Caco-2 (cell line): ENCODE data around the gene UNC119. TPM values are rescaled to one million over a fixed set of nuclear protein-coding genes. Genes with fewer than 3 reads are reported as not detected.

Experiments used
- BruUV-seq: library from RNA; stranded (reverse); fragments of 400-500 nt; replicated peaks from 2 replicates; lab custom pipeline; 2021; lab: Mats Ljungman, UMichigan
- CTCF ChIA-PET: fragments of 300-600 bp; sonication (Branson Sonifier 250); formaldehyde crosslinking; loops from one replicate; lab custom pipeline; 2022; ENCODE audit warnings: antibody characterized with exemption; lab: Charles Lee
- POLR2A ChIA-PET: fragments of 300-600 bp; sonication (Branson Sonifier 250); formaldehyde crosslinking; loops from one replicate; lab custom pipeline; 2022; ENCODE audit warnings: antibody characterized with exemption; lab: Charles Lee
- DNase-seq, 2 experiments: peaks; one replicate each; pipeline versions ENCODE4 v3.0.0 to v3.0.0-alpha.2; 2020 to 2022
- H3K27me3 ChIP-seq: replicated peaks from 2 replicates; pipeline ENCODE4 v1.6.0; 2011; ENCODE audit warnings: low read length; ENCODE audit not compliant: control insufficient read depth, insufficient read depth
- H3K36me3 ChIP-seq: 2 replicates; pipeline ENCODE4 v1.5.1; 2011; ENCODE audit warnings: low read length; ENCODE audit not compliant: control insufficient read depth, insufficient read depth
- H3K4me1 ChIP-seq: fragments of 250-450 bp; sonication (Bioruptor Pico); 2 replicates; pipeline ENCODE4 v1.5.1; 2020; ENCODE audit warnings: mild to moderate bottlenecking
- H3K4me3 ChIP-seq: 2 replicates; pipeline ENCODE4 v1.5.1; 2011; ENCODE audit warnings: low read depth, mild to moderate bottlenecking, control low read depth, low read length
- H3K9me3 ChIP-seq: fragments of 250-450 bp; sonication (Bioruptor Pico); 2 replicates; pipeline ENCODE4 v1.5.1; 2020; ENCODE audit warnings: mild to moderate bottlenecking, moderate library complexity
- H3K27ac Mint-ChIP-seq: one replicate; pipeline ENCODE4 v1.8.0; 2022; ENCODE audit warnings: mixed read lengths; ENCODE audit not compliant: unreplicated experiment
- H3K27me3 Mint-ChIP-seq: one replicate; pipeline ENCODE4 v1.8.0; 2022; ENCODE audit warnings: mixed read lengths; ENCODE audit not compliant: insufficient read depth, unreplicated experiment
- H3K36me3 Mint-ChIP-seq: one replicate; pipeline ENCODE4 v1.8.0; 2022; ENCODE audit warnings: mild to moderate bottlenecking, mixed read lengths; ENCODE audit not compliant: insufficient read depth, unreplicated experiment
- H3K4me1 Mint-ChIP-seq: one replicate; pipeline ENCODE4 v1.8.0; 2022; ENCODE audit warnings: low read depth, mixed read lengths; ENCODE audit not compliant: unreplicated experiment
- H3K4me3 Mint-ChIP-seq: one replicate; pipeline ENCODE4 v1.8.0; 2022; ENCODE audit warnings: mild to moderate bottlenecking, moderate library complexity, mixed read lengths; ENCODE audit not compliant: unreplicated experiment
- H3K9me3 Mint-ChIP-seq: one replicate; pipeline ENCODE4 v1.8.0; 2022; ENCODE audit warnings: mixed read lengths; ENCODE audit not compliant: unreplicated experiment
- CTCF ChIP-seq, 2 experiments: fragments of 200-600 bp in 1 of 2; IDR thresholded peaks; 1 replicate in 1 of 2; 2 replicates in 1 of 2; pipeline versions ENCODE4 v1.5.1 to v1.8.0; 2011 to 2022; ENCODE audit warnings: antibody characterized with exemption in 1 of 2, control low read depth in 1 of 2, inconsistent platforms in 1 of 2, low read depth in 1 of 2, low read length in 1 of 2, mild to moderate bottlenecking in 1 of 2, moderate library complexity in 1 of 2; ENCODE audit not compliant: insufficient read depth in 1 of 2, severe bottlenecking in 1 of 2, unreplicated experiment in 1 of 2
- intact Hi-C: fragments of 100-400 bp; cut with micrococcal nuclease; formaldehyde crosslinking; loops from one replicate; pipeline ENCODE4 v1.10.0; 2022; ENCODE audit not compliant: unreplicated experiment
- total RNA-seq: library from RNA; stranded (reverse); gene quantifications from 2 replicates; pipeline ENCODE4 v1.2.3, GENCODE V29; 2022

Gene UNC119
- total RNA-seq, 1 experiment from 2014 or later = 40.5 TPM

DNA sequence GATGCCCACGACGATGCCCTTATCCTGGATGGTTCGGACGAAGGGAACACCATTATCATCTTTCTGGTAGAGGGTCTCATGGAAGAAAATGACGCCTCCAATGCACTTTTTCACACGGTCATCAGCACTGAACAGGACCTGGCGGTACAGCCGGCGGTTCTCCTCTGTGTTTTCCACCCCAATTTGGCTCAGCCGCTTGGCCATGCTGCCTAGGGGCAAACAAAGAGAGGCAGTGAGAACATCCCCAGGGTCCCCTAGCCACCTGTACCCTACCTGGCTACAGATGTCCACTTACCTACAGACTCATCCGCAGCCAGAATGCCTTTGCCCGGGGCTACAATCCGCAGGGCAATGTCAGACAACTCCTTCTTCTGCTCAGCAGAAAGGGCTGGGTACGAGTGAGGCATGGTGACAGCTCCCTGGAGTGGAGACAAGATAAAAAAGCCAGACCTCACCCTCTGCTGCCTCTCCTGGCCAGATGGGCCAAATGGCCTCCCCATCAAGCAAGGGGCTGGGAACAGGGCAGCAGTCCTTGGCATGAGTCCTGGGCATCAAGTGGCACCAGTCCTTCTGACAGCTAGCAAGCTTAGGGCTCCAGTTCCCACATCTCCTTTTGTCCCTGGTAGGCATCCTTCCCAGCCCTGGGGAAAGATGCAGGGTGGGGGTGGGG, 22.8 kb upstream of the UNC119 start:
- no peaks in the 10 kb centered on the region for H3K27me3 Mint-ChIP-seq
- peaks cover 12% of the 10 kb centered on the region for H3K36me3 Mint-ChIP-seq
- intact Hi-C loops = loop anchor here (10.0 kb wide), 1 partner anchor 240 kb away; the partner anchor contains the start of genes IFT20 and TNFAIP1
- POLR2A ChIA-PET = no interaction called here
- TF ChIP-seq CTCF (IDR thresholded peaks at IDR 0.05; ENCODE audit: insufficient read depth in 1 of 2, low read depth in 1 of 2, low read length in 1 of 2, severe bottlenecking in 1 of 2, unreplicated experiment in 1 of 2) = no peak
- CTCF ChIA-PET = no interaction called here
- H3K9me3 Mint-ChIP-seq = no peaks in the 10 kb centered on the region
- Histone ChIP-seq H3K4me1 (peaks cover 25% of the 10 kb centered on the region), H3K9me3 (no peaks in the 10 kb centered on the region), H3K27me3 (no peaks in the 10 kb centered on the region), H3K4me3 (no peak overlapping the region), H3K36me3 (peaks cover 4% of the 10 kb centered on the region)
- DNase-seq = no peak
- H3K4me3 Mint-ChIP-seq = no peak overlapping the region
- H3K4me1 Mint-ChIP-seq = peaks cover 20% of the 10 kb centered on the region
- no peak overlapping the region for H3K27ac Mint-ChIP-seq
- no TSS peak for BruUV-seq

- Mint-ChIP-seq H3K9me3 (no peaks in the 10 kb centered on the region), H3K27me3 (no peaks in the 10 kb centered on the region), H3K27ac (no peak overlapping the region), H3K4me3 (no peak overlapping the region), H3K36me3 (peaks cover 12% of the 10 kb centered on the region), H3K4me1 (peaks cover 20% of the 10 kb centered on the region)
- intact Hi-C loops = loop anchor here (10.0 kb wide), 1 partner anchor 240 kb away; the partner anchor contains the start of genes IFT20 and TNFAIP1
- H3K9me3 ChIP-seq = no peaks in the 10 kb centered on the region
- H3K36me3 ChIP-seq = peaks cover 2% of the 10 kb centered on the region; the same call in 1 of the 2 replicates
- ChIA-PET CTCF (no interaction called here), POLR2A (no interaction called here)
- H3K27me3 ChIP-seq = no peaks in the 10 kb centered on the region
- BruUV-seq = no TSS peak
- TF ChIP-seq CTCF (IDR thresholded peaks at IDR 0.05; ENCODE audit: insufficient read depth in 1 of 2, low read depth in 1 of 2, low read length in 1 of 2, severe bottlenecking in 1 of 2, unreplicated experiment in 1 of 2) = peak in 1 of 2 experiments; percentile 23
- no peak overlapping the region for H3K4me3 ChIP-seq
- DNase-seq = no peak
- peaks cover 32% of the 10 kb centered on the region for H3K4me1 ChIP-seq
Measured at GRCh38 chr17:28574526-28574925, 22.1 kb upstream of the UNC119 start.

- Mint-ChIP-seq H3K36me3 (peaks cover 12% of the 10 kb centered on the region), H3K27ac (no peak overlapping the region), H3K4me1 (peaks cover 20% of the 10 kb centered on the region), H3K9me3 (no peaks in the 10 kb centered on the region), H3K27me3 (no peaks in the 10 kb centered on the region), H3K4me3 (no peak overlapping the region)
- POLR2A ChIA-PET = no interaction called here
- no peak for TF ChIP-seq CTCF (IDR thresholded peaks at IDR 0.05; ENCODE audit: insufficient read depth in 1 of 2, low read depth in 1 of 2, low read length in 1 of 2, severe bottlenecking in 1 of 2, unreplicated experiment in 1 of 2)
- BruUV-seq = no TSS peak
- intact Hi-C loops = loop anchor here (10.0 kb wide), 1 partner anchor 239 kb away; the partner anchor contains the start of genes IFT20 and TNFAIP1
- no peaks in the 10 kb centered on the region for H3K9me3 ChIP-seq
- peaks cover 32% of the 10 kb centered on the region for H3K4me1 ChIP-seq
- CTCF ChIA-PET = no interaction called here
- H3K27me3 ChIP-seq = no peaks in the 10 kb centered on the region
- no peak for DNase-seq
- peaks cover 1% of the 10 kb centered on the region; the same call in 1 of the 2 replicates for H3K36me3 ChIP-seq
- no peak overlapping the region for H3K4me3 ChIP-seq
Measured at GRCh38 chr17:28573966-28574480, 21.6 kb upstream of the UNC119 start.
